GM23248 (cell line): Measurements from ENCODE around the gene DPP6.

Experiments
- EZH2 ChIP-seq: fragments of 200-600 bp; sonication (generic); IDR thresholded peaks from 2 replicates; pipeline ENCODE4 v1.6.1; 2018; ENCODE audit warnings: antibody characterized with exemption, mild to moderate bottlenecking; ENCODE audit not compliant: insufficient read depth, poor library complexity, severe bottlenecking
- EZH2phosphoT487 ChIP-seq: fragments of 200-600 bp; sonication (generic); IDR thresholded peaks from 2 replicates; pipeline ENCODE4 v1.6.1; 2018; ENCODE audit warnings: antibody characterized with exemption, moderate library complexity, mild to moderate bottlenecking, low read depth; ENCODE audit not compliant: insufficient read depth

- TF ChIP-seq EZH2phosphoT487 (no peak), EZH2 (no peak)
Observed at GRCh38 chr7:154633641-154634040, 581.4 kb downstream of the DPP6 start.
